Measurements from ENCODE around the gene KRTAP10-1.

- TF ChIP-seq, protein P1, sequence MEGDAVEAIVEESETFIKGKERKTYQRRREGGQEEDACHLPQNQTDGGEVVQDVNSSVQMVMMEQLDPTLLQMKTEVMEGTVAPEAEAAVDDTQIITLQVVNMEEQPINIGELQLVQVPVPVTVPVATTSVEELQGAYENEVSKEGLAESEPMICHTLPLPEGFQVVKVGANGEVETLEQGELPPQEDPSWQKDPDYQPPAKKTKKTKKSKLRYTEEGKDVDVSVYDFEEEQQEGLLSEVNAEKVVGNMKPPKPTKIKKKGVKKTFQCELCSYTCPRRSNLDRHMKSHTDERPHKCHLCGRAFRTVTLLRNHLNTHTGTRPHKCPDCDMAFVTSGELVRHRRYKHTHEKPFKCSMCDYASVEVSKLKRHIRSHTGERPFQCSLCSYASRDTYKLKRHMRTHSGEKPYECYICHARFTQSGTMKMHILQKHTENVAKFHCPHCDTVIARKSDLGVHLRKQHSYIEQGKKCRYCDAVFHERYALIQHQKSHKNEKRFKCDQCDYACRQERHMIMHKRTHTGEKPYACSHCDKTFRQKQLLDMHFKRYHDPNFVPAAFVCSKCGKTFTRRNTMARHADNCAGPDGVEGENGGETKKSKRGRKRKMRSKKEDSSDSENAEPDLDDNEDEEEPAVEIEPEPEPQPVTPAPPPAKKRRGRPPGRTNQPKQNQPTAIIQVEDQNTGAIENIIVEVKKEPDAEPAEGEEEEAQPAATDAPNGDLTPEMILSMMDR (IDR thresholded peaks at IDR 0.05; ENCODE audit: low read depth, low read length, missing input control) = no peak
- TF ChIP-seq GABPA (IDR thresholded peaks at IDR 0.05 in 1 of 2, conservative IDR thresholded peaks at IDR 0.05 in 1 of 2) (no peak), SP1 (IDR thresholded peaks at IDR 0.05) (no peak), HNF4G (IDR thresholded peaks at IDR 0.05) (no peak), NR2F2 (IDR thresholded peaks at IDR 0.05) (no peak), REST (IDR thresholded peaks at IDR 0.05) (no peak), ATF3 (IDR thresholded peaks at IDR 0.05) (no peak)
- TF ChIP-seq, protein P2, sequence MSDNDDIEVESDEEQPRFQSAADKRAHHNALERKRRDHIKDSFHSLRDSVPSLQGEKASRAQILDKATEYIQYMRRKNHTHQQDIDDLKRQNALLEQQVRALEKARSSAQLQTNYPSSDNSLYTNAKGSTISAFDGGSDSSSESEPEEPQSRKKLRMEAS (IDR thresholded peaks at IDR 0.05) = no peak
Measured at GRCh38 chr21:44495611-44496563, 44.1 kb downstream of the KRTAP10-1 start.

Data from liver (tissue), 3 donors.